H1 (cell line): Measurements from ENCODE around the gene FGF5. TPM values are rescaled to one million over a fixed set of nuclear protein-coding genes. Genes with fewer than 3 reads are reported as not detected.

Experiments used
- CTCF ChIA-PET: fragments of 300-600 bp; sonication (Branson Sonifier 250); formaldehyde crosslinking; loops from one replicate; lab custom pipeline; 2021; ENCODE audit not compliant: partially characterized antibody; lab: Charles Lee
- POLR2A ChIA-PET: fragments of 300-600 bp; sonication (Branson Sonifier 250); formaldehyde crosslinking; loops from one replicate; lab custom pipeline; 2021; ENCODE audit warnings: inconsistent platforms; ENCODE audit not compliant: partially characterized antibody; lab: Charles Lee
- DNase-seq, 2 experiments: peaks; one replicate each; pipeline versions ENCODE4 v3.0.0 to v3.0.0-alpha.2; 2010 to 2022; ENCODE audit warnings: low spot score in 2 of 2, low read depth in 1 of 2, mixed read lengths in 1 of 2
- FAIRE-seq: peaks from 2 replicates; lab custom pipeline; 2011; peaks lifted over from hg19 to GRCh38; lab: Jason Lieb, UNC
- H2AFZ ChIP-seq: 2 replicates; pipeline ENCODE4 v1.8.1; 2012; ENCODE audit warnings: low read length, inconsistent platforms
- H2AK5ac ChIP-seq: 2 replicates; pipeline ENCODE4 v1.6.1; 2013; ENCODE audit warnings: low read depth, low read length
- H2BK120ac ChIP-seq: replicated peaks from 2 replicates; pipeline ENCODE3; 2013; ENCODE audit warnings: low read depth, low read length, inconsistent platforms
- H2BK12ac ChIP-seq: 2 replicates; pipeline ENCODE4 v1.6.1; 2013; ENCODE audit warnings: low read depth, low read length
- H2BK15ac ChIP-seq: 2 replicates; pipeline ENCODE4 v1.6.1; 2013; ENCODE audit warnings: low read length
- H2BK20ac ChIP-seq: 2 replicates; pipeline ENCODE4 v1.6.1; 2013; ENCODE audit warnings: low read length
- H2BK5ac ChIP-seq: 2 replicates; pipeline ENCODE4 v1.6.1; 2013; ENCODE audit warnings: low read depth, low read length
- H3K14ac ChIP-seq: 2 replicates; pipeline ENCODE4 v1.6.1; 2013; ENCODE audit warnings: inconsistent platforms; ENCODE audit not compliant: insufficient read length
- H3K18ac ChIP-seq: 2 replicates; pipeline ENCODE4 v1.6.1; 2013; ENCODE audit warnings: low read length; ENCODE audit errors: extremely low read depth
- H3K23ac ChIP-seq: 2 replicates; pipeline ENCODE4 v1.6.1; 2013; ENCODE audit warnings: inconsistent platforms; ENCODE audit not compliant: insufficient read length
- H3K23me2 ChIP-seq: 2 replicates; pipeline ENCODE4 v1.6.1; 2013; ENCODE audit warnings: low read depth, low read length
- H3K27ac ChIP-seq: 2 replicates; pipeline ENCODE4 v1.6.1; 2011; ENCODE audit warnings: low read depth, low read length, inconsistent platforms
- H3K27me3 ChIP-seq, 4 experiments: replicated peaks in 1 of 4; 1 replicate in 1 of 4; 2 replicates in 3 of 4; pipeline versions ENCODE4 v1.6.1 to v1.8.1; 2011 to 2013; ENCODE audit warnings: low read length in 3 of 4, mild to moderate bottlenecking in 3 of 4, inconsistent platforms in 2 of 4, mixed read lengths in 2 of 4, moderate library complexity in 1 of 4; ENCODE audit not compliant: control insufficient read depth in 3 of 4, insufficient read depth in 3 of 4; ENCODE audit errors: extremely low read depth in 1 of 4
- H3K36me3 ChIP-seq, 4 experiments: 2 replicates each; pipeline versions ENCODE4 v1.6.1 to v1.8.1; 2011 to 2013; ENCODE audit warnings: mild to moderate bottlenecking in 4 of 4, low read length in 3 of 4, moderate library complexity in 2 of 4, control low read depth in 1 of 4, inconsistent platforms in 1 of 4; ENCODE audit not compliant: insufficient read depth in 4 of 4, control insufficient read depth in 2 of 4
- H3K4ac ChIP-seq: replicated peaks from 2 replicates; pipeline ENCODE3; 2013; ENCODE audit warnings: low read length, low read depth, mixed read lengths, inconsistent platforms; ENCODE audit not compliant: insufficient read length
- H3K4me1 ChIP-seq, 4 experiments: replicated peaks in 1 of 4; 1 replicate in 1 of 4; 2 replicates in 3 of 4; pipeline versions ENCODE4 v1.6.1 to v1.8.1; 2011 to 2013; ENCODE audit warnings: low read length in 3 of 4, inconsistent platforms in 2 of 4, mixed read lengths in 1 of 4; ENCODE audit not compliant: insufficient read depth in 4 of 4, control insufficient read depth in 3 of 4
- H3K4me2 ChIP-seq, 2 experiments: 2 replicates each; pipeline versions ENCODE4 v1.6.1 to v1.8.1; 2011 to 2013; ENCODE audit warnings: low read depth in 2 of 2, low read length in 2 of 2, control low read depth in 1 of 2, inconsistent platforms in 1 of 2, mild to moderate bottlenecking in 1 of 2; ENCODE audit not compliant: insufficient read depth in 1 of 2
- H3K4me3 ChIP-seq, 4 experiments: fragments of 200-600, 300-600 bp in 1 of 4; sonication (generic), shearing (Covaris generic), sonication (Bioruptor Twin) in 1 of 4; 2 replicates each; pipeline versions ENCODE4 v1.5.1 to v1.8.1; 2011 to 2016; ENCODE audit warnings: low read length in 4 of 4, low read depth in 3 of 4, control low read depth in 2 of 4, inconsistent platforms in 2 of 4, mild to moderate bottlenecking in 2 of 4, mixed read lengths in 1 of 4, moderate library complexity in 1 of 4; ENCODE audit not compliant: insufficient read depth in 2 of 4; ENCODE audit errors: extremely low read depth in 1 of 4
- H3K56ac ChIP-seq: replicated peaks from 2 replicates; pipeline ENCODE3; 2013; ENCODE audit warnings: low read depth, mild to moderate bottlenecking, mixed read lengths, low read length, inconsistent platforms; ENCODE audit not compliant: insufficient read length
- H3K79me1 ChIP-seq: 2 replicates; pipeline ENCODE4 v1.6.1; 2013; ENCODE audit warnings: low read depth, low read length, control low read depth
- H3K79me2 ChIP-seq, 2 experiments: 2 replicates each; pipeline versions ENCODE4 v1.6.1 to v1.8.1; 2012 to 2013; ENCODE audit warnings: low read length in 2 of 2, mild to moderate bottlenecking in 2 of 2, inconsistent platforms in 1 of 2; ENCODE audit not compliant: insufficient read depth in 2 of 2, control insufficient read depth in 1 of 2
- H3K9ac ChIP-seq, 4 experiments: replicated peaks in 1 of 4; 1 replicate in 1 of 4; 2 replicates in 3 of 4; pipeline versions ENCODE4 v1.6.1 to v1.8.1; 2011 to 2013; ENCODE audit warnings: low read depth in 3 of 4, low read length in 3 of 4, control low read depth in 2 of 4, mild to moderate bottlenecking in 2 of 4, moderate library complexity in 2 of 4, inconsistent platforms in 1 of 4; ENCODE audit errors: extremely low read depth in 1 of 4
- H3K9me3 ChIP-seq, 2 experiments: 2 replicates each; pipeline versions ENCODE4 v1.6.1 to v1.8.1; 2012 to 2013; ENCODE audit warnings: mild to moderate bottlenecking in 2 of 2, moderate library complexity in 2 of 2, control low read depth in 1 of 2, inconsistent platforms in 1 of 2, low read depth in 1 of 2, low read length in 1 of 2, mixed read lengths in 1 of 2; ENCODE audit not compliant: insufficient read depth in 2 of 2
- H4K20me1 ChIP-seq, 2 experiments: replicated peaks in 1 of 2; 2 replicates each; pipeline versions ENCODE3 to v1.8.1; 2011 to 2013; ENCODE audit warnings: inconsistent platforms in 2 of 2, low read length in 2 of 2, mild to moderate bottlenecking in 1 of 2; ENCODE audit not compliant: insufficient read depth in 2 of 2, control insufficient read depth in 1 of 2
- H4K5ac ChIP-seq: 2 replicates; pipeline ENCODE4 v1.6.1; 2013; ENCODE audit warnings: low read length, low read depth, mixed read lengths, inconsistent platforms; ENCODE audit not compliant: insufficient read length
- H4K8ac ChIP-seq: 2 replicates; pipeline ENCODE4 v1.8.0; 2013; ENCODE audit warnings: mild to moderate bottlenecking, moderate library complexity, low read length, inconsistent platforms; ENCODE audit not compliant: insufficient read depth; ENCODE audit errors: extremely low read depth
- H4K91ac ChIP-seq: replicated peaks from 2 replicates; pipeline ENCODE3; 2013; ENCODE audit warnings: low read length, mixed read lengths, inconsistent platforms; ENCODE audit not compliant: insufficient read length
- FOSL1 ChIP-seq: IDR thresholded peaks from 2 replicates; pipeline ENCODE4 v1.6.1; 2011; ENCODE audit warnings: mild to moderate bottlenecking, low read depth, low read length, moderate library complexity; ENCODE audit not compliant: insufficient read depth
- GABPA ChIP-seq: IDR thresholded peaks from 2 replicates; pipeline ENCODE4 v1.6.1; 2011; ENCODE audit warnings: mild to moderate bottlenecking, low read length, moderate library complexity, borderline replicate concordance; ENCODE audit not compliant: insufficient read depth
- NRF1 ChIP-seq: IDR thresholded peaks from 2 replicates; pipeline ENCODE4 v1.6.1; 2011; ENCODE audit warnings: mild to moderate bottlenecking, low read depth, low read length, improper control_type of control experiment
- TAF7 ChIP-seq: optimal IDR thresholded peaks from 2 replicates; pipeline ENCODE3; 2011; ENCODE audit warnings: low read depth, mild to moderate bottlenecking, inconsistent platforms, low read length, moderate library complexity, borderline replicate concordance
- TBP ChIP-seq: IDR thresholded peaks from 2 replicates; pipeline ENCODE4 v1.6.1; 2011; ENCODE audit warnings: low read depth, low read length, improper control_type of control experiment
- WGBS, 2 experiments: shearing (Covaris generic) in 1 of 2; methylation state at CpG; one replicate each; pipeline versions ENCODE4 v1.1.6 to v1.1.7; 2013 to 2015; ENCODE audit warnings: low lambda C conversion rate in 2 of 2, mixed read lengths in 2 of 2, inconsistent platforms in 1 of 2, low coverage in 1 of 2, missing lambda C conversion rate in 1 of 2; ENCODE audit not compliant: insufficient replicate concordance in 2 of 2, insufficient coverage in 1 of 2, insufficient read length in 1 of 2; ENCODE audit errors: extremely low coverage in 1 of 2, missing lambda C conversion rate in 1 of 2; 5-methylcytosine and 5-hydroxymethylcytosine counted together
- polyA plus RNA-seq, 7 experiments: library from polyadenylated mRNA; depleted of rRNA in 3 of 7; stranded (reverse) in 5 of 7; unstranded in 2 of 7; fragments of >200 nt in 5 of 7; fragments of 200-250 nt in 2 of 7; gene quantifications; 1 replicate in 5 of 7; 2 replicates in 1 of 7; 4 replicates in 1 of 7; pipeline versions ENCODE4 v1.2.1 to v1.2.3, GENCODE V29; 2011 to 2013; ENCODE audit warnings: missing spikeins in 2 of 7, mixed read lengths in 2 of 7
- total RNA-seq: library from RNA; stranded (reverse); fragmentation: NEBNext Ultra II Directional; extraction: Animal tissue kit (Norgen Biotek cat#: 25700); gene quantifications from 2 replicates; pipeline ENCODE4 v1.2.1, GENCODE V29; 2021

The FGF5 gene
- total and polyA plus RNA-seq, 2 of the 8 experiments (the other 6 are each of a cell fraction or from before 2014, with no cell fraction given): not detected

GRCh38 chr4:80239480-80240150, 26.8 kb upstream of the FGF5 start:
- H3K27ac ChIP-seq: no peak overlapping the region
- TF ChIP-seq FOSL1 (no peak), TBP (no peak), NRF1 (no peak), GABPA (no peak), TAF7 (no peak)
- H3K23me2 ChIP-seq: no peaks in the 10 kb centered on the region
- ChIA-PET CTCF (interaction anchor here (1.7 to 1.8 kb wide), 2 partner anchors 19 kb away, joined by 5 to 8 read pairs; no protein-coding TSS in a partner anchor), POLR2A (no interaction called here)
- H3K9me3 ChIP-seq: no peaks in the 10 kb centered on the region
- no peak overlapping the region for H3K56ac ChIP-seq
- H3K4me3 ChIP-seq: no peak overlapping the region
- no peaks in the 10 kb centered on the region for H3K79me2 ChIP-seq
- no peak overlapping the region for H3K4ac ChIP-seq
- H3K14ac ChIP-seq: no peak overlapping the region
- no peak overlapping the region for H2AK5ac ChIP-seq
- H3K4me2 ChIP-seq: no peak overlapping the region
- H2BK12ac ChIP-seq: no peak overlapping the region
- no peak overlapping the region for H4K8ac ChIP-seq
- no peaks in the 10 kb centered on the region for H3K4me1 ChIP-seq
- H4K20me1 ChIP-seq: no peaks in the 10 kb centered on the region
- no peak overlapping the region for H2BK5ac ChIP-seq
- no peak overlapping the region for H4K5ac ChIP-seq
- no peak for DNase-seq
- no peak overlapping the region for H2BK15ac ChIP-seq
- H3K18ac ChIP-seq: no peak overlapping the region
- no peak for FAIRE-seq
- no peak overlapping the region for H2BK20ac ChIP-seq
- 89% methylated on average over 3 of the region's 3 CpGs; no CpG with 5 or more reads in 1 of the 2 experiments for WGBS, 2 experiments
- no peak overlapping the region for H3K23ac ChIP-seq
- H3K79me1 ChIP-seq: no peaks in the 10 kb centered on the region
- H2BK120ac ChIP-seq: no peak overlapping the region
- H2AFZ ChIP-seq: no peak overlapping the region
- no peaks in the 10 kb centered on the region for H3K36me3 ChIP-seq
- H4K91ac ChIP-seq: no peak overlapping the region
- no peak overlapping the region for H3K9ac ChIP-seq
- no peaks in the 10 kb centered on the region for H3K27me3 ChIP-seq
